IMR-90 (cell line): ENCODE data around the gene NBPF1. TPM values are rescaled to one million over a fixed set of nuclear protein-coding genes. Genes with fewer than 3 reads are reported as not detected.
A peak's percentile ranks its signal among the peaks of the same experiment; 100 is the strongest.
"Not testable (repeated sequence)": the region's sequence is repeated elsewhere in the genome, so short reads cannot be mapped to it uniquely, and the experiment has no call there.

ENCODE experiments used
- ATAC-seq: fragments of 200-7000 bp; cut with Tn5 transposase; 2 replicates; pipeline ENCODE4 v1.9.1; 2020; ENCODE audit warnings: low read depth, mild to moderate bottlenecking, moderate library complexity
- BruUV-seq: library from RNA; stranded (reverse); fragments of 400-500 nt; replicated peaks from 2 replicates; lab custom pipeline; 2021; lab: Mats Ljungman, UMichigan
- CTCF ChIA-PET: fragments of 300-600 bp; formaldehyde crosslinking; extraction: SDS; loops from one replicate; lab custom pipeline; 2021; ENCODE audit warnings: antibody characterized with exemption; lab: Yijun Ruan, JAX
- POLR2A ChIA-PET: fragments of 300-600 bp; sonication (Branson Sonifier 250); formaldehyde crosslinking; loops from one replicate; lab custom pipeline; 2022; ENCODE audit warnings: antibody characterized with exemption; ENCODE audit not compliant: unreplicated experiment; lab: Charles Lee
- DNase-seq: peaks from one replicate; pipeline ENCODE4 v3.0.0; 2013
- H2AFZ ChIP-seq: replicated peaks from 2 replicates; pipeline ENCODE3; 2013; ENCODE audit warnings: low read length, mild to moderate bottlenecking; ENCODE audit not compliant: poor library complexity
- H2AK5ac ChIP-seq: 2 replicates; pipeline ENCODE4 v1.6.1; 2013; ENCODE audit warnings: low read depth, low read length, inconsistent platforms
- H2AK9ac ChIP-seq: replicated peaks from 2 replicates; pipeline ENCODE3; 2013; ENCODE audit warnings: mild to moderate bottlenecking, low read depth, low read length, moderate library complexity; ENCODE audit not compliant: poor library complexity
- H2BK120ac ChIP-seq: 2 replicates; pipeline ENCODE4 v1.6.1; 2013; ENCODE audit warnings: low read depth, low read length, inconsistent platforms
- H2BK15ac ChIP-seq: 3 replicates; pipeline ENCODE4 v1.6.1; 2013; ENCODE audit warnings: low read depth, low read length, inconsistent platforms
- H2BK20ac ChIP-seq: 2 replicates; pipeline ENCODE4 v1.6.1; 2013; ENCODE audit warnings: low read depth, mild to moderate bottlenecking, inconsistent platforms, low read length, moderate library complexity
- H2BK5ac ChIP-seq: 2 replicates; pipeline ENCODE4 v1.6.1; 2013; ENCODE audit warnings: mild to moderate bottlenecking, low read depth, low read length, inconsistent platforms; ENCODE audit not compliant: poor library complexity, severe bottlenecking
- H3K14ac ChIP-seq: replicated peaks from 2 replicates; pipeline ENCODE4 v1.6.1; 2013; ENCODE audit warnings: low read depth, low read length, inconsistent platforms
- H3K18ac ChIP-seq: 2 replicates; pipeline ENCODE4 v1.6.1; 2013; ENCODE audit warnings: low read depth, low read length, control low read depth
- H3K23ac ChIP-seq: 2 replicates; pipeline ENCODE4 v1.6.1; 2013; ENCODE audit warnings: low read depth, low read length, inconsistent platforms
- H3K27ac ChIP-seq: 2 replicates; pipeline ENCODE4 v1.5.1; 2013; ENCODE audit warnings: mild to moderate bottlenecking, control low read depth, low read length; ENCODE audit not compliant: insufficient read depth
- H3K27me3 ChIP-seq: 2 replicates; pipeline ENCODE4 v1.6.1; 2013; ENCODE audit warnings: low read length; ENCODE audit not compliant: control insufficient read depth, insufficient read depth
- H3K36me3 ChIP-seq: 2 replicates; pipeline ENCODE4 v1.6.1; 2013; ENCODE audit warnings: low read length, mixed read lengths; ENCODE audit not compliant: control insufficient read depth, insufficient read depth
- H3K4ac ChIP-seq: 2 replicates; pipeline ENCODE4 v1.6.1; 2013; ENCODE audit warnings: low read depth, low read length, inconsistent platforms
- H3K4me1 ChIP-seq: 2 replicates; pipeline ENCODE4 v1.6.1; 2013; ENCODE audit warnings: low read length, mixed read lengths; ENCODE audit not compliant: control insufficient read depth, insufficient read depth
- H3K4me2 ChIP-seq: 2 replicates; pipeline ENCODE4 v1.6.1; 2013; ENCODE audit warnings: low read depth, mild to moderate bottlenecking, control low read depth, low read length, moderate library complexity
- H3K4me3 ChIP-seq: 2 replicates; pipeline ENCODE4 v1.5.1; 2013; ENCODE audit warnings: low read depth, mild to moderate bottlenecking, control low read depth, low read length, moderate library complexity; ENCODE audit not compliant: insufficient read depth
- H3K56ac ChIP-seq: 2 replicates; pipeline ENCODE4 v1.6.1; 2013; ENCODE audit warnings: low read length, inconsistent platforms; ENCODE audit not compliant: insufficient read depth; ENCODE audit errors: extremely low read depth
- H3K79me1 ChIP-seq, 2 experiments: 2 replicates each; pipeline ENCODE4 v1.6.1; 2013; ENCODE audit warnings: low read length in 2 of 2, inconsistent platforms in 1 of 2, low read depth in 1 of 2
- H3K9ac ChIP-seq: 2 replicates; pipeline ENCODE4 v1.6.1; 2013; ENCODE audit warnings: low read depth, low read length, control low read depth
- H3K9me1 ChIP-seq: 2 replicates; pipeline ENCODE4 v1.6.1; 2013; ENCODE audit warnings: low read length, inconsistent platforms; ENCODE audit not compliant: insufficient read depth
- H3K9me3 ChIP-seq: 2 replicates; pipeline ENCODE4 v1.6.1; 2013; ENCODE audit warnings: low read length; ENCODE audit not compliant: control insufficient read depth, insufficient read depth
- H4K20me1 ChIP-seq: 2 replicates; pipeline ENCODE4 v1.6.1; 2013; ENCODE audit warnings: low read length, inconsistent platforms; ENCODE audit not compliant: insufficient read depth
- H4K5ac ChIP-seq: 2 replicates; pipeline ENCODE4 v1.6.1; 2013; ENCODE audit warnings: mild to moderate bottlenecking, low read depth, low read length, control low read depth
- H4K8ac ChIP-seq, 2 experiments: 2 replicates each; pipeline ENCODE4 v1.6.1; 2013; ENCODE audit warnings: low read depth in 2 of 2, low read length in 2 of 2, control low read depth in 1 of 2, inconsistent platforms in 1 of 2
- H4K91ac ChIP-seq: 2 replicates; pipeline ENCODE4 v1.6.1; 2013; ENCODE audit warnings: low read depth, low read length, inconsistent platforms; ENCODE audit not compliant: insufficient read depth
- WGBS, 2 experiments: methylation state at CpG; one replicate each; pipeline versions ENCODE4 v1.1.5 to v1.1.7; 2013; ENCODE audit warnings: missing lambda C conversion rate in 2 of 2; ENCODE audit not compliant: insufficient read length in 1 of 2; ENCODE audit errors: extremely low coverage in 2 of 2; 5-methylcytosine and 5-hydroxymethylcytosine counted together
- dilution Hi-C: fragments of 300-500 bp; cut with HindIII; formaldehyde crosslinking; loops from one replicate; pipeline ENCODE4 v1.14.3; 2018; ENCODE audit warnings: low sequenced_read_pairs; ENCODE audit not compliant: unreplicated experiment
- in situ Hi-C: fragments of 300-500 bp; cut with MboI; formaldehyde crosslinking; loops from 3 replicates; pipeline ENCODE4 v1.14.3; 2019; ENCODE audit warnings: low sequenced_read_pairs, inconsistent platforms, mixed read lengths
- intact Hi-C: fragments of 100-400 bp; cut with micrococcal nuclease; formaldehyde crosslinking; loops from 2 replicates; pipeline ENCODE4 v1.10.0; 2022
- polyA plus RNA-seq, 3 experiments: library from polyadenylated mRNA; depleted of rRNA; stranded (reverse); fragments of >200 nt; gene quantifications; 2 replicates each; pipeline ENCODE4 v1.2.3, GENCODE V29; 2012; ENCODE audit warnings: low replicate concordance in 1 of 3
- total RNA-seq: library from RNA; depleted of rRNA; stranded (reverse); fragments of >200 nt; gene quantifications from 2 replicates; pipeline ENCODE4 v1.2.3, GENCODE V29; 2012

The NBPF1 gene
- total and polyA plus RNA-seq, 2 of the 4 experiments (the other 2 are of a cell fraction): 18.8 to 25.3 TPM

DNA sequence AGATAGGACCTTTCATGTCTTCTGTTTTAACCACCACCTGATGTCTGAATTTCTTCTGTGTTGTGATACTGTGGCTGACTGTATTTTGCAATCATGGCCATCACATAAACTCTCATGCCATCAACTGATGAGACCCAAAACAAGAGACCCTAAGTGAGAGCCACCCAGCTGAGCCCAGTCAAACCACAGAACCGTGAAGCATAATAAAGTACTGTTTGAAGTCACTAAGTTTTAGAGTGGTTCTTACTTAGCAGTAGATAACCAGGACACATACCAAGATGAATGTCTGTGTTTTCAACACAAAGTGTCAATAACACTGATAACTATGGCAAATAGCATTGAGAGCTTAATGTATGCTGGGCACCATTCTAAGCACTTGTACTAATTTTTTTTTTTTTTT lies 63.8 kb downstream of the NBPF1 start:
- POLR2A ChIA-PET, H2BK15ac ChIP-seq, H3K23ac ChIP-seq, H2AK9ac ChIP-seq, H3K79me1 ChIP-seq, H3K27me3 ChIP-seq, H3K4ac ChIP-seq, H2AFZ ChIP-seq, H3K4me2 ChIP-seq, H2BK5ac ChIP-seq, intact Hi-C loops, H4K20me1 ChIP-seq, dilution Hi-C loops, H4K91ac ChIP-seq, ATAC-seq, H3K14ac ChIP-seq, H2AK5ac ChIP-seq, H3K4me1 ChIP-seq, H3K27ac ChIP-seq, H4K5ac ChIP-seq, H3K36me3 ChIP-seq, H4K8ac ChIP-seq, H3K9ac ChIP-seq, H3K9me1 ChIP-seq, DNase-seq, BruUV-seq, in situ Hi-C loops, H2BK120ac ChIP-seq, CTCF ChIA-PET, H3K56ac ChIP-seq, H2BK20ac ChIP-seq, H3K4me3 ChIP-seq, H3K9me3 ChIP-seq, H3K18ac ChIP-seq: not testable (repeated sequence)
- WGBS, 2 experiments: no CpG with 5 or more reads among the region's 1 CpG

DNA sequence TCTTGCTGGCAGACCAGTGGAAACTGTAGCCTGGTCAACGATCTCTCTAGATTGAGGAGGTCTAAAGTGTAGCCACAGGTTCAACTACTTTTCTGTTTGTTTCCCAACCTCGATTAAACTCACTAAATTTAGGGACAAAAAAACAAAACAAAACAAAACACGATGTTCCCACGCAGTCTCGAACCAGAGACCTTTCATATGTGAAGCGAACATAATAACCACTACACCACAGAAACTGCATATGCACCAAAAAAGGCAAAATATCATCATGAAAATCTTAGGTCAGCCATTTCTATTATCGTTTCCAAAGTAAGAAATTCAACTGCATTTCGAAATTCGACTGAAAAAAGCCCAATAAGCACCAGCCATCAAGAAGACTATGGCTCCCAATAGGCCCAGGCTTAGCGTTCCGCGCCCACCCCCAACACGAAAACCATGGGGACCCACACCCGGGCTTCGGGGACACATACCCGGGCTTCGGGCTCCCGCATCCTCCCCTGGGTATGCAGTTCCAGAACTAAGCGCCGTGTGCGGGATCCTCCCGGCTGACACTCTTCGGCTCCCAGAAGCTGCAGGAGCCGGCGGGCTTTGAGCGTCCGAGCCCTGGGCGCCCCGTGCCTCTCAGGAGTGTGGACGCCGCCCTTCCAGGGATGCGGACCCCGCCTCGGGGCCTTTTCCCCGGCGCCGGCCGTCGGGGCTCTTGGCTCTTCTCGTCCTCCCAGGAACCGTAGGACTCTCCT lies 65.7 kb downstream of the NBPF1 start:
- H3K36me3 ChIP-seq, H3K9ac ChIP-seq, dilution Hi-C loops, H3K18ac ChIP-seq, H3K14ac ChIP-seq, H3K9me3 ChIP-seq, H3K27me3 ChIP-seq, H2AK5ac ChIP-seq, H3K9me1 ChIP-seq, H3K79me1 ChIP-seq, BruUV-seq, in situ Hi-C loops, H4K20me1 ChIP-seq, H2BK5ac ChIP-seq, POLR2A ChIA-PET, CTCF ChIA-PET, H3K27ac ChIP-seq, H3K4me1 ChIP-seq, H4K5ac ChIP-seq, H3K4me2 ChIP-seq, H2AK9ac ChIP-seq, H4K8ac ChIP-seq, H2BK15ac ChIP-seq, H3K56ac ChIP-seq, DNase-seq, intact Hi-C loops, H4K91ac ChIP-seq, H3K4me3 ChIP-seq, H2BK20ac ChIP-seq, H3K23ac ChIP-seq, H2BK120ac ChIP-seq, H3K4ac ChIP-seq, H2AFZ ChIP-seq: not testable (repeated sequence)
- WGBS, 2 experiments: no CpG with 5 or more reads among the region's 41 CpGs
- peak; percentile 60 for ATAC-seq
